ENCODE results near the gene PRKCQ.
"Not testable (repeated sequence)": the region's sequence is repeated elsewhere in the genome, so short reads cannot be mapped to it uniquely, and the experiment has no call there.

The PRKCQ gene

GRCh38 chr10:6593241-6593671 is 13.2 kb upstream of the PRKCQ start:
- no peak for FAIRE-seq

DNA sequence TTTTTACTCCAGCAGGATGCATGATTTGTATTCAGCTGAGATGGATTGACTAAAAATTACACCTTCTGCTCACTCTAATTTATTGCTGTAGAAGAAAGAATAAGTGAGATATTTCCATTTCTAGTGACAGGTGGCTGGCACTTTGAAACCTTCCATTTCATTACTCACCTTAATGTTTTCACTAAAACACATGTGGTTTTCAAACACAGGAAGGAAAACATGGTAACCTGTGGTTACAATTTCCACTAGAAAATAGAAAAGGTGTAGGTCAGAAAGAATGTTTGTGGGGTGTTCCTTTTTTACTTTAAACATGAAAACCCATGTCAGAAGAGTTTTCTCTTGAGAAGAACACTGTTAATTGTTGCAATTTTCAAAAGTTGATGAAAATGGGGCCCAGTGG is 12.0 kb upstream of the PRKCQ start:
- no peak for FAIRE-seq

GRCh38 chr10:6591668-6592067 is 11.6 kb upstream of the PRKCQ start:
- no peak for FAIRE-seq

GRCh38 chr10:6590100-6590499 is 10.0 kb upstream of the PRKCQ start:
- FAIRE-seq: no peak

DNA sequence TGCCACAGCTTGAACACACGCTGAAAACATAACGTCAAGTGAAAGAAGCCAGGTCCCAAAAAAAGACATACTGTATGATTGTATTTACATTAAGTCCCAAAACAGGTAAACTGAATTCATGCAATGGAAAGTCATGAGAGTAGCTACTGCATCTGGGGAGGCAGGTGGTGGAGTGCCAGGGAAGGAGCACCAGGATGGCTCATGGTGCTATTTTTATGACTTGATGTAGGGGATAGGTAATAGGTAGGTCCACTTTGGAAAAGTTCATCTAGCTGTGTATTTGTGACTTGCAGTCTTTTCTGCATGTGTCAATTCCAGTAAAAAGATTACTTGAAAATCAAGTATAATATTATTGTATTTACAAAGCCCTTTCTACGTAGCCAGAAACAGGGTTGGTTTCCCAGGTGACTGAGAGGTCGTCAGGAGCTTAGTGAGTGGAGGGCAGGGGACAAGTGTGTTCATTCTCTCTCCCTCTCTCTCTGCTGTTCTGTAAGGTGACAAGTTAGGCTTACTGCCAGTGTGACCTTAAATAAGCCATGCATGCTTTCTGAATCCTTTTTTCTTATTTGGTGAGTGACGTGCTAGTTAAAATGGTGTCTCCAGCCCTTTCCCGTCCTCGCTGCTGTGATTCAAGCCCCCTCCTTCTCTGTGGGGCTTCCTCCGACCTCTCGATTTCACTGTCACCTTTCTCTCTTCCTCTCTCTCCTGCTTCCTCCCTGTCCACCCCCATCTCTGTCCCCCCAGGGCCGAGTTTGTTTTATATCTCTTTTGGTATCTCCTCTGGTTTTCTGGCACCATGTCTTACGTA is 9.4 kb upstream of the PRKCQ start:
- no peak for FAIRE-seq

DNA sequence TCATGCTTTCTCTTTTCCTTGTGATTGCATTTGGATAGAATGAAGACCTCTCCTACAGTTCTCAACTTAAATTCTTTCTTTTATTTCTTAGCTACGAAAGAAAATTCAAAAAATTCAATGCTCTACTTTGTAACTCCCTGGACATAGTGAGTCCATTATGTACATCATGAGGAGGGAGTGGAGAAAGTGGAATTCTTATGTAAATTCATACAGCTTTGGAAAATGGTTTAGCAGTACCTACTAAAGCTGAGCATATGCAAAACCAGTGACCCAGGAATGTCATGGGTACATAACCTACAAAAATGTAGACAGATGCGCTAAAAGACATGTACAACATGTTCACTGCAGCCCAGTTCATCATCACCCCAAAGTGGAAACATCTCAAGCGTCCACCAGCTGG is 8.8 kb upstream of the PRKCQ start:
- FAIRE-seq: no peak

GRCh38 chr10:6588082-6588481 is 8.0 kb upstream of the PRKCQ start:
- FAIRE-seq: no peak

DNA sequence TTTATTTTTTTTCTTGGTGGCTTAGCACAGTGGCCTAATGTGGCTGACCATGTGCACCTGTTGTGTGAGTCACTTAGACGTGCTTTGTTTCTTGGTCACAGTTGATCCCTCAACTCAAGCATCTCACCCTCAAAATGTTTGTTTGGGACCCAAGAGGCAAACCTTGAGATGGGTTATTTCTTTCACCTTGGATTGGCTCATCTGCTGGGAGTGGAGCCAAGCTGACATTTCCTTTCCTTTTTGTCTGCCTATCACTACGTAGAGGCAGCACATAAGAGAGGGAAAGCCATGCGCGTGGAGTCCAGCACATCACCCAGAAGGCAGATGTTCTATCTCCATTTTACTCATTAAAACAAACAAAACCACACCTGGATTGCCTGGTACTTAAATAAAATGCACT is 6.4 kb upstream of the PRKCQ start:
- no peak for FAIRE-seq

DNA sequence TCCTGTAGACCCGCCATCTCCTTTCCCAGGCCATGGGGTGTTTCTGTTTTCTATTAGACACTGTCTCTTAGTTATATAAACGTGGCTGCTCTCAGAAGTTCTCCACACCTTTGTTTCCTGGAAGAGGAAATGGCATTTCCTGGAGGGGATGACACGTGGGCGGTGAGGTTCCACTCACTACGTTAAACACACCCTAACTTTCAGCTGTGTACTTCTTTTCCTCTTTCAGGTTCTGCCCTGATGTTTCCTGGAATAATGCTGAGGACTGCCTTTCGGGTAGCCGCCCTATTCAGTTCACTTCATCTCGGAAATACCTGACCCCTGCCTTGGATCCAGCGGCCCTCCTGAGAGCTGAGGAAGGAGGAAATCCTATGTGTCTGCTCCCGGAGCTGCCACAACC is 3.4 kb upstream of the PRKCQ start:
- FAIRE-seq: no peak

DNA sequence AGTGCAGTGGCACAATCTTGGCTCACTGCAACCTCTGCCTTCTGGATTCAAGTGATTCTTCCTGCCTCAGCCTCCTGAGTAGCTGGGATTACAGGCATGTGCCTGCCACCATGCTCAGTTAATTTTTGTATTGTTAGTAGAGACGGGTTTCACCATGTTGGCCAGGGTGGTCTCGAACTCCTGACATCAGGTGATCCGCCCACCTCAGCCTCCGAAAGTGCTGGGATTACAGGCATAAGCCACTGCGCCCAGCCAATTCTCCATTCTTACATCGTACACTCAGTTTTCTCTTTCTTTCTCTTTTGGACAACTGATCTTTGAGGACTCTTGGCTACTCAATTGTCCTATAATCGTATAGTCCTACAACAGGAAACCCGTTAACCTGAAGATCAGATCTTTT is 2.8 kb upstream of the PRKCQ start:
- FAIRE-seq: not testable (repeated sequence)

DNA sequence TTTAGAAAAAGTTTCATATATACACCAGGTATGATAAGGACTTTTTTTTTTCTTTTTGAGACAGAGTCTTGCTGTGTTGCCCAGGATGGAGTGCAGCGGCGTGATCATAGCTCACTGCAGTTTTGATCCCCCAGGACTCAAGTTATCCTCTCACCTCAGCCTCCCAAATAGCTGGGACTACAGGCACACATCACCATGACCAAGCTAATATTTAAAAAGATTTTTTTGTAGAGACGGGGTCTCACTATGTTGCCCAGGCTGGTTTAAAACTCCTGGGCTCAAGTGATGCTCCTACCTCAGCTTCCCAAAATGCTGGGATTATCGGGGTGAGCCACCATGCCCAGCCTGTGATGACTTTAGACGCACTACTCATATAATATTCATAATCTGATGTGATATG is 2.2 kb upstream of the PRKCQ start:
- FAIRE-seq: no peak

DNA sequence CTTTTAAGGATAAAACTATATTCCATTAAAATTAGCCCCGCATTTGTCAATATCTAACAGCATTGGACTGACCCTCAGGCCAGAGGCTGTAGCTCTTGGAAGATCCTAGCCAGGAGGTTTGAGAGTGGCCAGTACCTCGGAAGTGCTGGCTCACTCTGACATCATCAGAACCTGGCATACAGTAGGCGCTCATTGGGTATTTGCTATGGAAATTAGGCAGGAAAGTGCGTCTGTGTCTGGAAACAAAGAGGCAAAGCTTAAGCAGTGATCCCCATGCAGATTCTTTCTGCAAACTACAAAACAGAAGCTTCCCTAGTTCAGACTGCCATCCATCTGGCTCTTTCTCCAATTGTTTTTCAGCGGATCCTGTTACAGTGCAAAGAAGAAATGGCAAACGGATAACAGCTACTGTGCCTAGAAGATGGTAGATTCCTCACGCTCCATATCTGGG is 1.7 kb upstream of the PRKCQ start:
- no peak for FAIRE-seq

- not testable (repeated sequence) for FAIRE-seq
These were observed 1.1 kb upstream of the PRKCQ start for GRCh38 chr10:6581223-6581622.

GRCh38 chr10:6580279-6581029 is 378 bp upstream of the PRKCQ start:
- FAIRE-seq: no peak

- no peak for FAIRE-seq
These were observed 733 bp downstream of the PRKCQ start for GRCh38 chr10:6579183-6579903.

GRCh38 chr10:6578795-6579182 is 1.3 kb downstream of the PRKCQ start:
- FAIRE-seq: no peak

- FAIRE-seq: no peak
These were observed 1.8 kb downstream of the PRKCQ start for GRCh38 chr10:6578251-6578771.

DNA sequence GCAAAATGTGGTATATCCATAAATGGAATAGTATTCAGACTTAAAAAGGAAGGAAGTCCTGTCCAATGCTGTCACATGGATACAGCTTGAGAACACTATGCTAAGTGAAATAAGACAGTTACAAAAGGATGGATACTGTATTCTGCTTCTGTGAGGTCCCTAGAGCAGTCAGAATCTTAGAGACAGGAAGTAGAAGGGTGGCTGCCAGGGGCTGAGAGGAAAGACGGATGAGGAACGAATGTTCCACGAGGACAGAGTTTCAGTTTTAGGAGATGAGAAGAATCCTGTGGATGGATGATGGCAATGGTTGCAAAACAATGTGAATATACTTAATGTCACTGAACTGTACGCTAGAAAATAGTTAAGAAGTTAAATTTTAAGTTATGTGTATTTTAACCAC is 3.8 kb downstream of the PRKCQ start:
- FAIRE-seq: no peak

DNA sequence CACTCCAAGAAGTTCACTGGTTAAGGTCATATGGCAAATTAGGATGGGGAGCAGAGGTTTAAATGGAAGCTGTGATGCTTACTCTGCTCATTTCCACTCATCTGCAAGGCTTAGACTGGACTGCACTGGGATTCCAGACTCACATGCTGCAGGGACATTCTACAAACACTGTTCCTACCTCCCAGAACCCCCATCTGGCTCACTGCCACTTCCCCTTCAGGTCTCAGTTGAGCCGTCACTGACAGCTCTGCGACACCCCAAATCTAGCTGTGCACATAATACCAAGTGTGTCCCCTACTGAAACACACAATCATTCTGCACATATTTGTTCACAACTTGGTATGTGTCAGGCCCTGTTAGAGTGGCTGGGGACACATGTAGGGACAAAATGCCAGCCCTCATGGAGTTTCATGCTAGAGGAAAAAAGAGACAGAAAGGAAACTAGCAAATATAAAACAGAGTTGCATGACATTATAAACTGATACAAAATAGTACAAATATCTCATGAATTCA is 5.4 kb downstream of the PRKCQ start:
- FAIRE-seq: no peak

- no peak for FAIRE-seq
These were observed 9.2 kb downstream of the PRKCQ start for GRCh38 chr10:6570893-6571292.

DNA sequence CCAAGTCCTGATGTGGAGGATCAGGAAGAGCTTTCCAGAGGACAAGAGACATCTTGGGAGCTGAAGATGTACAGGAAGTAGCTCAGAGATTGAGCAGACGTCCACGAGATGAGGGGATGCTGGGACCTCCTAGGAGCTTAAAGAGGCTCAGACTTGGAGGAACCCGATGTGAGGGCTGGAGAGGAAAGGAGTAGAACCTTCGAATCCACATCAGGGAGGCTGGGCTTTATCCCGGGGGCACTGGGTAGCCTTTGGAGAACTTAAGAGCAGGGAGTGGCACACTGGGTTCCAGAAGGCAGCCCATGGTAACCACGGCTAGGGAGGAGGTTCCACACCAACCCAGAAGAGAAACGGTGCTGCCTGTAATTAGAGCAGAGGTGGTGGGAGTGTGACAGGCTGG is 10.8 kb downstream of the PRKCQ start:
- no peak for FAIRE-seq

- FAIRE-seq: no peak
These were observed 12.2 kb downstream of the PRKCQ start for GRCh38 chr10:6567884-6568283.

- no peak for FAIRE-seq
These were observed 12.8 kb downstream of the PRKCQ start for GRCh38 chr10:6567203-6567703.

Data from colon (tissue), 2 donors.